Tibial nerve (tissue), 4 donors: ENCODE data around the gene CLMN.

ENCODE experiments used
- CTCF ChIP-seq, 5 experiments: fragments of 200-600 bp in 3 of 5; fragments of 450-650 bp in 2 of 5; sonication (generic) in 3 of 5; IDR thresholded peaks; one replicate each; pipeline ENCODE4 v1.5.1; 2016 to 2019; ENCODE audit warnings: antibody characterized with exemption in 5 of 5, mild to moderate bottlenecking in 3 of 5, moderate library complexity in 2 of 5
- EP300 ChIP-seq, 2 donors: sonication (generic); formaldehyde crosslinking; IDR thresholded peaks; one replicate each; pipeline ENCODE4 v1.6.1; 2017; ENCODE audit warnings: antibody characterized with exemption in 2 of 2, mild to moderate bottlenecking in 1 of 2
- POLR2A ChIP-seq, 2 donors: fragments of 450-650 bp; IDR thresholded peaks; one replicate each; pipeline ENCODE4 v1.6.1; 2017; ENCODE audit warnings: antibody characterized with exemption in 2 of 2, mild to moderate bottlenecking in 2 of 2, moderate library complexity in 2 of 2

GRCh38 chr14:95258156-95258555, 61.6 kb downstream of the CLMN start:
- TF ChIP-seq POLR2A (IDR thresholded peaks at IDR 0.05): no peak
- no peak for TF ChIP-seq CTCF (IDR thresholded peaks at IDR 0.05)
- no peak for TF ChIP-seq EP300 (IDR thresholded peaks at IDR 0.05)
